Ovary (tissue), 3 donors: ENCODE results near the gene GPS1.

Source experiments
- POLR2A ChIP-seq: fragments of 450-650 bp; IDR thresholded peaks from one replicate; pipeline ENCODE4 v1.6.1; 2017; ENCODE audit warnings: antibody characterized with exemption, mild to moderate bottlenecking, moderate library complexity
- TF ChIP-seq, protein P1 (sequence below), 3 donors: fragments of 450-650 bp in 2 of 3; fragments of 200-600 bp in 1 of 3; IDR thresholded peaks; one replicate each; pipeline versions ENCODE4 v1.5.1 to v1.8.0; 2016 to 2022; ENCODE audit warnings: antibody characterized with exemption in 3 of 3, mild to moderate bottlenecking in 1 of 3
- donor health status: DM: no; HTN: no; CAD: no.

- no peak for TF ChIP-seq POLR2A
- TF ChIP-seq, protein P1, sequence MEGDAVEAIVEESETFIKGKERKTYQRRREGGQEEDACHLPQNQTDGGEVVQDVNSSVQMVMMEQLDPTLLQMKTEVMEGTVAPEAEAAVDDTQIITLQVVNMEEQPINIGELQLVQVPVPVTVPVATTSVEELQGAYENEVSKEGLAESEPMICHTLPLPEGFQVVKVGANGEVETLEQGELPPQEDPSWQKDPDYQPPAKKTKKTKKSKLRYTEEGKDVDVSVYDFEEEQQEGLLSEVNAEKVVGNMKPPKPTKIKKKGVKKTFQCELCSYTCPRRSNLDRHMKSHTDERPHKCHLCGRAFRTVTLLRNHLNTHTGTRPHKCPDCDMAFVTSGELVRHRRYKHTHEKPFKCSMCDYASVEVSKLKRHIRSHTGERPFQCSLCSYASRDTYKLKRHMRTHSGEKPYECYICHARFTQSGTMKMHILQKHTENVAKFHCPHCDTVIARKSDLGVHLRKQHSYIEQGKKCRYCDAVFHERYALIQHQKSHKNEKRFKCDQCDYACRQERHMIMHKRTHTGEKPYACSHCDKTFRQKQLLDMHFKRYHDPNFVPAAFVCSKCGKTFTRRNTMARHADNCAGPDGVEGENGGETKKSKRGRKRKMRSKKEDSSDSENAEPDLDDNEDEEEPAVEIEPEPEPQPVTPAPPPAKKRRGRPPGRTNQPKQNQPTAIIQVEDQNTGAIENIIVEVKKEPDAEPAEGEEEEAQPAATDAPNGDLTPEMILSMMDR (IDR thresholded peaks at IDR 0.05) = no peak
Measured at GRCh38 chr17:82022981-82023446, 28.7 kb upstream of the GPS1 start, which contains the start of gene LRRC45.
